ENCODE measurements around the gene PWP1. TPM values are rescaled to one million over a fixed set of nuclear protein-coding genes. Genes with fewer than 3 reads are reported as not detected.
A peak's percentile ranks its signal among the peaks of the same experiment; 100 is the strongest.

Gene PWP1
- total and polyA plus RNA-seq, 9 of the 15 experiments (the other 6 are each of a cell fraction or from before 2014, with no cell fraction given): 61.6 to 401 (median 111) TPM

DNA sequence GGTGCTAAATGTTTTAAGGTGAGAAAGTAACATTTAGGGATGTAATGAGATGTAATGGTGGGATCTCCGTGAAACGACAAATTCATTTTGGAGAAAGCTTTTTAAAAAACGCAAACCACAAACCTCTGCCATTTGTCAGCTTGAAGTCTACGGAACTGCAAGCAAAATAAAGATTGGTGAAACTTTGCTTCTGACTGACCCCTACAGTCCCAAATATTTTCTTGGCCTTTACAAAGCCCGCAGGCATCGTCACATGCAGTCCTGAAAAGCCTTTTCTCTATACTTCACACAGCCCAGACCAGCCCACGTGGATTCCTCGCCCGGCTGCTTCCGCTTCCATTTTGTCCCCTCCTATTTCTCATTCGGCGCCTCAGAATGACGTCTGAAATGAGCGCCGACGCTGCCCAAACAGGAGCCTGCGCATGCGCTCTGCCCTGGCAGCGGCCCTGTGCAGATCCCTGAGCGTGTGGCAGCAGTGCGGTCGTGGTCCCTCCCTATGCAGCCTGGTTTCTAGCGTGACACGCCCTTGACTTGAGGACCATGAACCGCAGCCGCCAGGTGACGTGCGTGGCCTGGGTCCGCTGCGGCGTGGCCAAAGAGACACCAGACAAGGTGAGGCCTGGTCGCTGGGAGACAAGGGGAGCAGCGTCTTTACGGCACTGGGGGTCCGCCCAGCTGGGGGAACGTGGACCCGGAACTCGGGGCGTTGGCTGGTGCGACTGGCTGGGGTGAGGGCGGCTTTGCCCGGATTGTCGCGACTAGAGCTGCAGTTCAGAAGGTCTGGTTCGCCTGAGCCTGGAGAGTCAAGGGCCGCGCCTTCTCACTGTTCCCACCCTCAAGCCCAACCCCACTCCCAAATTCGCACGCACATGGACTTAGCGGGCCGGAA lies at the start of gene PWP1 (continued):
- no peak for TF ChIP-seq ZKSCAN3 (CRISPR knock-in tag; IDR thresholded peaks at IDR 0.05)
- TF ChIP-seq, protein P1, sequence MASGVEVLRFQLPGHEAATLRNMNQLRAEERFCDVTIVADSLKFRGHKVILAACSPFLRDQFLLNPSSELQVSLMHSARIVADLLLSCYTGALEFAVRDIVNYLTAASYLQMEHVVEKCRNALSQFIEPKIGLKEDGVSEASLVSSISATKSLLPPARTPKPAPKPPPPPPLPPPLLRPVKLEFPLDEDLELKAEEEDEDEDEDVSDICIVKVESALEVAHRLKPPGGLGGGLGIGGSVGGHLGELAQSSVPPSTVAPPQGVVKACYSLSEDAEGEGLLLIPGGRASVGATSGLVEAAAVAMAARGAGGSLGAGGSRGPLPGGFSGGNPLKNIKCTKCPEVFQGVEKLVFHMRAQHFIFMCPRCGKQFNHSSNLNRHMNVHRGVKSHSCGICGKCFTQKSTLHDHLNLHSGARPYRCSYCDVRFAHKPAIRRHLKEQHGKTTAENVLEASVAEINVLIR (CRISPR knock-in tag; IDR thresholded peaks at IDR 0.05): peak; percentile 98
- TF ChIP-seq MXI1 (IDR thresholded peaks at IDR 0.05; ENCODE audit: low read depth, low read length): peak; percentile 98
- TF ChIP-seq TBL1XR1 (IDR thresholded peaks at IDR 0.05; ENCODE audit: low read length in 2 of 2): peak; percentile 51 to 95; a peak in 3 of 4 replicates
- TF ChIP-seq NFIX (CRISPR knock-in tag; IDR thresholded peaks at IDR 0.05; ENCODE audit: low read depth): no peak
- no peak for TF ChIP-seq NFE2 (IDR thresholded peaks at IDR 0.05; ENCODE audit: low read depth)
- no peak for TF ChIP-seq CBFA2T2 (conservative IDR thresholded peaks at IDR 0.05)
- peak; percentile 95 for TF ChIP-seq ATF1 (CRISPR knock-in tag; IDR thresholded peaks at IDR 0.05)
- peak; percentile 99 for TF ChIP-seq ATF1 (tag; IDR thresholded peaks at IDR 0.05)
- no peak for TF ChIP-seq FOXJ3 (CRISPR knock-in tag; IDR thresholded peaks at IDR 0.05)
- no peak for TF ChIP-seq ARID1B (IDR thresholded peaks at IDR 0.05)
- TF ChIP-seq, protein P2, sequence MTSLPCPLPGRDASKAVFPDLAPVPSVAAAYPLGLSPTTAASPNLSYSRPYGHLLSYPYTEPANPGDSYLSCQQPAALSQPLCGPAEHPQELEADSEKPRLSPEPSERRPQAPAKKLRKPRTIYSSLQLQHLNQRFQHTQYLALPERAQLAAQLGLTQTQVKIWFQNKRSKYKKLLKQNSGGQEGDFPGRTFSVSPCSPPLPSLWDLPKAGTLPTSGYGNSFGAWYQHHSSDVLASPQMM (CRISPR knock-in tag; IDR thresholded peaks at IDR 0.05): no peak
- TF ChIP-seq GATAD2A (IDR thresholded peaks at IDR 0.05): no peak
- TF ChIP-seq BRD9 (IDR thresholded peaks at IDR 0.05; ENCODE audit: low read depth, partially characterized antibody): no peak
- TF ChIP-seq NR2C2 (CRISPR knock-in tag; IDR thresholded peaks at IDR 0.05): 0 out of 2 replicates have a peak, but pooled peaks have one; percentile 62
- TF ChIP-seq NR2C2 (tag; IDR thresholded peaks at IDR 0.05): peak; percentile 54
- TF ChIP-seq ZNF354B (CRISPR knock-in tag; IDR thresholded peaks at IDR 0.05): no peak
- TF ChIP-seq MCM7 (IDR thresholded peaks at IDR 0.05): no peak
- TF ChIP-seq, protein P3, sequence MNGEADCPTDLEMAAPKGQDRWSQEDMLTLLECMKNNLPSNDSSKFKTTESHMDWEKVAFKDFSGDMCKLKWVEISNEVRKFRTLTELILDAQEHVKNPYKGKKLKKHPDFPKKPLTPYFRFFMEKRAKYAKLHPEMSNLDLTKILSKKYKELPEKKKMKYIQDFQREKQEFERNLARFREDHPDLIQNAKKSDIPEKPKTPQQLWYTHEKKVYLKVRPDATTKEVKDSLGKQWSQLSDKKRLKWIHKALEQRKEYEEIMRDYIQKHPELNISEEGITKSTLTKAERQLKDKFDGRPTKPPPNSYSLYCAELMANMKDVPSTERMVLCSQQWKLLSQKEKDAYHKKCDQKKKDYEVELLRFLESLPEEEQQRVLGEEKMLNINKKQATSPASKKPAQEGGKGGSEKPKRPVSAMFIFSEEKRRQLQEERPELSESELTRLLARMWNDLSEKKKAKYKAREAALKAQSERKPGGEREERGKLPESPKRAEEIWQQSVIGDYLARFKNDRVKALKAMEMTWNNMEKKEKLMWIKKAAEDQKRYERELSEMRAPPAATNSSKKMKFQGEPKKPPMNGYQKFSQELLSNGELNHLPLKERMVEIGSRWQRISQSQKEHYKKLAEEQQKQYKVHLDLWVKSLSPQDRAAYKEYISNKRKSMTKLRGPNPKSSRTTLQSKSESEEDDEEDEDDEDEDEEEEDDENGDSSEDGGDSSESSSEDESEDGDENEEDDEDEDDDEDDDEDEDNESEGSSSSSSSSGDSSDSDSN (IDR thresholded peaks at IDR 0.05; ENCODE audit: borderline replicate concordance in 1 of 2, low read depth in 2 of 2, low read length in 2 of 2): peak in 1 of 2 experiments; percentile 51; a peak in 1 of 4 replicates
- no peak for TF ChIP-seq SREBF2 (CRISPR knock-in tag; IDR thresholded peaks at IDR 0.05)
- TF ChIP-seq, protein P4, sequence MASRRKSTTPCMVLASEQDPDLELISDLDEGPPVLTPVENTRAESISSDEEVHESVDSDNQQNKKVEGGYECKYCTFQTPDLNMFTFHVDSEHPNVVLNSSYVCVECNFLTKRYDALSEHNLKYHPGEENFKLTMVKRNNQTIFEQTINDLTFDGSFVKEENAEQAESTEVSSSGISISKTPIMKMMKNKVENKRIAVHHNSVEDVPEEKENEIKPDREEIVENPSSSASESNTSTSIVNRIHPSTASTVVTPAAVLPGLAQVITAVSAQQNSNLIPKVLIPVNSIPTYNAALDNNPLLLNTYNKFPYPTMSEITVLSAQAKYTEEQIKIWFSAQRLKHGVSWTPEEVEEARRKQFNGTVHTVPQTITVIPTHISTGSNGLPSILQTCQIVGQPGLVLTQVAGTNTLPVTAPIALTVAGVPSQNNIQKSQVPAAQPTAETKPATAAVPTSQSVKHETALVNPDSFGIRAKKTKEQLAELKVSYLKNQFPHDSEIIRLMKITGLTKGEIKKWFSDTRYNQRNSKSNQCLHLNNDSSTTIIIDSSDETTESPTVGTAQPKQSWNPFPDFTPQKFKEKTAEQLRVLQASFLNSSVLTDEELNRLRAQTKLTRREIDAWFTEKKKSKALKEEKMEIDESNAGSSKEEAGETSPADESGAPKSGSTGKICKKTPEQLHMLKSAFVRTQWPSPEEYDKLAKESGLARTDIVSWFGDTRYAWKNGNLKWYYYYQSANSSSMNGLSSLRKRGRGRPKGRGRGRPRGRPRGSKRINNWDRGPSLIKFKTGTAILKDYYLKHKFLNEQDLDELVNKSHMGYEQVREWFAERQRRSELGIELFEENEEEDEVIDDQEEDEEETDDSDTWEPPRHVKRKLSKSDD (conservative IDR thresholded peaks at IDR 0.05; ENCODE audit: low read length): 0 out of 2 replicates have a peak, but pooled peaks have one; percentile 69
- no peak for TF ChIP-seq TCFL5 (CRISPR knock-in tag; conservative IDR thresholded peaks at IDR 0.05)
- no peak for TF ChIP-seq ZNF584 (CRISPR knock-in tag; IDR thresholded peaks at IDR 0.05; ENCODE audit: low read depth)
